UCSD-AML1 (cell line): ENCODE data around the gene GEMIN4.
"Not testable (repeated sequence)": the region's sequence is repeated elsewhere in the genome, so short reads cannot be mapped to it uniquely, and the experiment has no call there.

ENCODE experiments used
- DNase-seq: peaks from one replicate; lab custom pipeline; 2025; ENCODE audit not compliant: unreplicated experiment; lab: John Stamatoyannopoulos, UW

Gene GEMIN4

GRCh38 chr17:752002-752619, at the start of gene GEMIN4:
Gene GEMIN4, minus strand, starts transcription at chr17:752264. Its CDS starts 122 bp downstream, at chr17:752142.
- peak; percentile 96 for DNase-seq

DNA sequence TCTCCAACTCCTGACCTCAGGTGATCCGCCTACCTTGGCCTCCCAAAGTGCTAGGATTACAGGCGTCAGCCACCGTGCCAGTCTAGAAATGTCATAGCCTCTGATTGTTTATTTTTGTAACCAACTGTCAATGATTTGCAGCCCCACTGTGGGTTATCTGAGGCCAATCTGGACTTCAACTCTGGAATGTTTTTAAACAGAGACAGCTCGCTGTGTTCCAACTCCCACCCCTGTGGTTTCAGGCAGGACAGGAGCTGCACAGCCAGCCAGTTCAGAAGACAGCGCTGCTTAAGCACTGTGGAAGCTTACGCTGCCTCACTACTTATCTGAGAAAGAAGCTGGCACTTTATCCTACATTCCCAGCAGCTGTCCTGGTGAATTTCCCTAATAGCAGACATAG, 49.6 kb upstream of the GEMIN4 start:
- no peak for DNase-seq

DNA sequence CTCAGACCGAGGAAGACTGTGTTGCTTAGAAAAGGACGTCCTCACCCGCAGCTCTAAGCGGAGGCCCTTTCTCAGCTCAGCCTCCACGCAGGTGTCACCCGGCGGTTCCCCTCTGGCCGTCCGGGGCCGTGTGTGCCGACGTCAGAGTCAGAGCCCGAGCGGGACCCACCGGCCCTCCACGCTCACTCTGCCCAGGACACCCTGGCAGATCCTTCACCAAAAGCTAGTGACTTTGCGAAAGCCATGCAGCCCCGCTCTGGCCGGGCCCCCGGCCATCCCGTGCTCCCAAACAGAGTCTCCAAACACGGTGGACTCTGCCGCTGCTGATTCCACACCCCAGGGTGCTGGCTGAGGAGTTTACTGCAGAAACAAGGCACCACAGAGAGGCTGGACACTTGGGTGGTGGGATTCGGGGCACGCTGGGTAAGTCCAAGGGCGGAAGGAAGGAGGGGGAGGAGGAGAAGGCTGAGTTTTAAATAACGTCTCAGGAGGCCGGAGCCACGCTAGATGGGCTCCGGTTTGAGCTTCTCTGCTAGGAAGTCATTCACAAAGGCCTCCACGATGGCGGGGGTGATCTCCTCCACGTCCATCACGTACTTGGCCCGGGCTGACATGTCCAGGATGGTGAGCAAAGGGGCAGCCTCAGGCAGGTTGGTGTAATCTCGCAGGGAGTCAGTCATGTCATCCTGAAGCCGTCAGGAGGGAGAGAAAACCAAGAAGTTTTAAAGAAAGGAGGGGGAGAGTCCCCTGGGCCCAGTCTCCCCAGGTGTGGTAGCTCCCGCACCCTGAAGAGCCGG, 48.6 kb upstream of the GEMIN4 start:
- no peak for DNase-seq

- DNase-seq: no peak
Measured at GRCh38 chr17:799261-799660, 47.2 kb upstream of the GEMIN4 start.

DNA sequence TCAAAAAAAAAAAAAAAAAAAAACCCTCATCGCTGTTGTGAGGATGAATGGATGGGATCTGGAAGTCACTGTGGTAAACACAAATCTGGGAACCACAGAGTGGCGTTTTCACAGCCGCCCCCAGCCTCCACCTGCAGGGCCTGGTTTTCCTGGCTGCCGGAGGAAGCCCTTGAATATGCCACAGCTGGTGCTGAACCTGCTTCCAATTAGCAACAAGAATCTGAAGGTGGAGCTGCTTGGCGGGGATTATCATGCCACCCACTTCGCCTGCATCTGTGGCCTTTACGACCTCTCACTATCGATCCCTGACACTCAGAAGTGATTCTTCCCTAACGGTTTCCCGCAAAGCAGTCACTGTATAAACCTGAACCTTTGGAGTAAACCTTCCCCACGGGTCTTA, 46.2 kb upstream of the GEMIN4 start:
- no peak for DNase-seq

DNA sequence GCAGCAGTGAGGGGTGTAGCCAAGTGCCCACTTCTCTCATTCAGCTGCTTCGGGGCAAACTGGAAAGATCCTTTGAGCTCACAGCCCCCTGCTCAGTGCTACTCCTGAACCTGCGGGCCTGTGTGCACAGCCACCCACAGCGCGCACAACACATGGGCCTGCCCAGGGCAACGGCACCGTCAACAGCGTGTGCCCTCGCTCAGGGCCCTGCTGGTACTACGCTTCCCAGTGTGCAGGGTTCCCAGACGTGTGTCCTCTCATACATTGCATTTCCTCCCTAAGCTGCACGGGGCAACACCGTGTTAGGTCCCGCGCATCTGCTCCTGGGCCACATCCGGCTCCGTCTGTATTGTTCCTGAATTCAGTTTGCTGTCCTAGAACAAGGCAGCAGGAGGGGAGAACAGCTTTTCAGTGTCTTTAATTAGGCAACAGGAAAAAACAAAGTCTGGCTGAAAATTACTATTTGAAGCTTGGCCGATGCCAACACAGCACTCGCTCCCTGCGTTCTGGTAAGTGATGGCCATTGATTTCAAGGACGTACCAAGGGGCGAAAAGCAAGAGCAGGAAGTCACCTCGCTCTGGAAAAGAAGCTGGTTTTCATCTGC, 45.3 kb upstream of the GEMIN4 start:
- no peak for DNase-seq

- DNase-seq: no peak
Measured at GRCh38 chr17:796609-797008, 44.5 kb upstream of the GEMIN4 start.

- no peak for DNase-seq
Measured at GRCh38 chr17:795721-796120, 43.7 kb upstream of the GEMIN4 start.

DNA sequence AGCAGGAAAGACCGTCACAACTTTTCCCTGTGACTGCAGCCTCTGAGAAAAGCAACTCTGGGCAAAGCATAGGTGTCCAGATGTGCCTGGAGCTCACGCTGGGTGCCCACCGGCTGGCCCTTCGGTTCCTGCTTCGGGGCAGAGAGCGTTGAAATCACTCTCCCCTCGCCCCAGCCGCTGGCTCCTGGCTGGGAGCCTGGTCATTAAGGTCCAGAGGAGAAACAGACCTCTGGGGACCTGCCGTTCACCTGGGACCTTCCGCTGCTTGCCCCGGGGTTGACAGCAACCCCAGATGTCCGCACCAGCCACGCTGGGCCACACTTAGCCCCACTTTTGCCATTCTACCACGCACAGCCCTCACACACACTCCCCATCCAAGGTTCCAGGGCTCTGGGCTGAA, 43.2 kb upstream of the GEMIN4 start:
- no peak for DNase-seq

DNA sequence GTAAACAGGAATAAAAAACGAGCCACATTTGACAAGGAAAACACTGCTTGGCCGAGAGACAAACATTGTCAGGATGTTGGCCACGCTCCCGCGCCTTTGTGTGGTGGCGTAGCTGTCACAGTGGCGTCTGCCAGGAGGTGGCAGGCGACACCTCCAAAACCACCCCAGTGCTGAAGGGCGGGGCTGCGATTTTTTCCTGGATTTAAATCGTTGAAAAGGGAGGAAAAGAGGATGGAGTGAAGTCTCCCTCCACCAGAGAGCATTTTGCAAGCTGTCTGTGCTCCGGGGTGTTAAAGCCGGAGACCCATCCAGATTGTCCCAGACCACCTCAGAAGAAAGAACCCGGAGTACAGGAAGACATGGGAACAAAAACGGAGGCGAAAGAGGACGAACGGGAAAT, 42.8 kb upstream of the GEMIN4 start:
- DNase-seq: no peak

GRCh38 chr17:792277-792676, 40.2 kb upstream of the GEMIN4 start:
- no peak for DNase-seq

DNA sequence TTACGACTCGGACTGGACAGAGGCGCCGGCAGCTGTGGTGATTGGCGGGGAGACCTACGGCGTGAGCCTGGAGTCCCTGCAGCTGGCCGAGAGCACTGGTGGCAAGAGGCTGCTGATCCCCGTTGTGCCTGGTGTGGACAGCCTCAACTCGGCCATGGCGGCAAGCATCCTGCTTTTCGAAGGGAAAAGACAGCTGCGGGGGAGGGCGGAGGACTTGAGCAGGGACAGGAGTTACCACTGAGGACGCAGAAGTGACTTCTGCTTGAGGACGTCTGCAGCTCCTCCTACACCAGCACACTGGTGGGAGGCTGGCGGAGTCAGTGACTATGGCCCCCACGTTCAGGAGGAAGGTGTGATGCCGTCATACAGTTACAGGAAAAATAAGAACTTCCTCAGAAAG, 39.8 kb upstream of the GEMIN4 start:
- no peak for DNase-seq

DNA sequence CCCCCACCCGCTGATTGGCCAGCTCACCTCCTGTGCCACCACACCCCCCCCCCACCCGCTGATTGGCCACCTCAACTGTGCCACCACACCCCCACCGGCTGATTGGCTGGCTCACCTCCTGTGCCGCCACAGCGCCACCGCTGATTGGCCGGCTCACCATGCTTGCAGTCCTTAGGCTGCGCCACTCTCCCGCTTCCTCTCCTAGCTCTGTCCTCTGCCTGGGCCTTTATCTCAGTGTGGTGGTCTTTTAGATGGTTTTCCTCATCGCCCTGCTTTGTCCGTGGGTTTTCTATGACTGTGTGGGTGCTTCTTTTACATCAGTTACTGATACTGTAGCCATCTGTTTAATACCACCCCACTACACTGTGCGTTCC, 38.8 kb upstream of the GEMIN4 start:
- not testable (repeated sequence) for DNase-seq

DNA sequence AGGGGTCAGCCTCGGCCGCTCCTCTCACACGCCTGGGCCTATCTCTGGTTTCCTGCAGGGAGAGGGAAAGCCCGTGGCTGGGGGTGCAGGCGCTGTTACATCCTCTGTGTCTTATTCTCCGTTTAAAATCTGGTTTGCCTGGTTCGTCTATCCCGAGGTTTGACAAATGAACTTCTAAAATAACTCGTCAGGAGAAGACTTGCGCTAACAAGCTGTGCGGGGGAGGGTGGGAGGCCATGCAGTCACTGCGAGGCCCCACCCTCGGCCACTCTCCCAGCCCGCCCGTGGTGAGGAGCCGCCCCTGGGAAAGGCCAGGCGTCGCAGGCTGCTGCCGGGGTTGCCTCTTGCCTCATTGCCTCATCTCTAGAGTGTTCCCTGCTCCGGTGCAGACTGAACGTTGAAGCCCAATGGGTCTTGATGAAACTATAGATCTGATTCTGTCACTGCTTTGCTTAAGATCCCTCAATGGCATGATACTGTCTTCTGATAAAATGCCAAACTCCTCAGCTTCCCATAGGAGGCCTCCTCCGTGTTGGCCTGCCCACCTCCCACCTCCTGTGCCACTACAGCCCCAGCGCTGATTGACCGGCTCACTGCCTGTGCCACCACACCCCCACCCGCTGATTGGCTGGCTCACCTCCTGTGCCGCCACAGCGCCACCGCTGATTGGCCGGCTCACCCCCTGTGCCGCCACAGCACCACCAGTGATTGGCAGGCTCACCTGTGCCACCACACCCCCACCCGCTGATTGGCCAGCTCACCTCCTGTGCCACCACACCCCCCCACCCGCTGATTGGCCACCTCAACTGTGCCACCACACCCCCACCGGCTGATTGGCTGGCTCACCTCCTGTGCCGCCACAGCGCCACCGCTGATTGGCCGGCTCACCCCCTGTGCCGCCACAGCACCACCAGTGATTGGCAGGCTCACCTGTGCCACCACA, 38.1 kb upstream of the GEMIN4 start:
- DNase-seq: not testable (repeated sequence)

- DNase-seq: no peak
Measured at GRCh38 chr17:789160-789840, 37.2 kb upstream of the GEMIN4 start.

- no peak for DNase-seq
Measured at GRCh38 chr17:788551-788950, 36.5 kb upstream of the GEMIN4 start.

DNA sequence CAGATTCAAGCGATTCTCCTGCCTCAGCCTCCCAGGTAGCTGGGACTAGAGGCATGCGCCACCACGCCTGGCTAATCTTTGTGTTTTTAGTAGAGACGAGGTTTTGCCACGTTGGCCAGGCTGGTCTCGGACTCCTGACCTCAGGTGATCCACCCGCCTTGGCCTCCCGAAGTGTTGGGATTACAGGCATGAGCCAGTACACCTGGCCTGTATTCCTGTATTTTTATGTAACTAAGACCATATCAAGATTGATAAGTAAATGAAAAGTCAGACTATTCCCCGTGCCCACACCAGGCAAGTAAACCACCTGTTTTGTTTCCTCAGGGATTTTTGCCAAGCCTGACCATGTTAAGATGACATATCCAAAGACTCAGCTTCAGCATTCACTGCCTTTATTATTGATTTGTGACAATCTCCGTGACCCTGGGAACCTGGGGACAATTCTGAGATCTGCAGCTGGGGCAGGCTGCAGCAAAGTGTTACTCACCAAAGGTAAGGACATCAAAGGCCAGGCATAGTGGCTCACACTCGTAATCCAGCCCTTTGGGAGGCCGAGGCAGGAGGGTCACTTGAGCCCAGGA, 35.7 kb upstream of the GEMIN4 start:
- no peak for DNase-seq

GRCh38 chr17:785901-786300, 33.8 kb upstream of the GEMIN4 start:
- not testable (repeated sequence) for DNase-seq

DNA sequence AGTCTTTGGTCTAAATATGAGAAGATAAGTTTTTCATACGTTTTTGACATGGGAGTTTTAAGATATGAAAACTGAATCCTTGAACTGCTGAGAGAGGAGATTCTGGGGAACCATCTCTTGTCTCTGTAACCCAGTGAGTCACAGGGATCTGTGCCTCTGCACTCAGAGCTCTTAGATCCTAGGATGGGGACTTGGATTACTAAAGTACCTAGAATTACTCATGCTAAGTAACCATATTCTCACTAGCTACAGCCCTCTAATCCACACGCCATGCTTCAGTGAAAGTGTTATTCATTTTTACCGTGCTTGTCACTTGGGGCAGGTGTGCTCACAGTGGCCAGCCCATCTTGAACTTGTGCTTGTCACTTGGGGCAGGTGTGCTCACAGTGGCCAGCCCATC, 32.1 kb upstream of the GEMIN4 start:
- no peak for DNase-seq
